HG03378 (cell line): ENCODE measurements around the gene LILRB1.
"Not testable (repeated sequence)": the region's sequence is repeated elsewhere in the genome, so short reads cannot be mapped to it uniquely, and the experiment has no call there.

Experiments
- ATAC-seq: cut with Tn5 transposase; IDR thresholded peaks from one replicate; pipeline ENCODE4 v1.9.1; 2021; ENCODE audit warnings: mild to moderate bottlenecking, moderate library complexity; ENCODE audit not compliant: unreplicated experiment

The LILRB1 gene

DNA sequence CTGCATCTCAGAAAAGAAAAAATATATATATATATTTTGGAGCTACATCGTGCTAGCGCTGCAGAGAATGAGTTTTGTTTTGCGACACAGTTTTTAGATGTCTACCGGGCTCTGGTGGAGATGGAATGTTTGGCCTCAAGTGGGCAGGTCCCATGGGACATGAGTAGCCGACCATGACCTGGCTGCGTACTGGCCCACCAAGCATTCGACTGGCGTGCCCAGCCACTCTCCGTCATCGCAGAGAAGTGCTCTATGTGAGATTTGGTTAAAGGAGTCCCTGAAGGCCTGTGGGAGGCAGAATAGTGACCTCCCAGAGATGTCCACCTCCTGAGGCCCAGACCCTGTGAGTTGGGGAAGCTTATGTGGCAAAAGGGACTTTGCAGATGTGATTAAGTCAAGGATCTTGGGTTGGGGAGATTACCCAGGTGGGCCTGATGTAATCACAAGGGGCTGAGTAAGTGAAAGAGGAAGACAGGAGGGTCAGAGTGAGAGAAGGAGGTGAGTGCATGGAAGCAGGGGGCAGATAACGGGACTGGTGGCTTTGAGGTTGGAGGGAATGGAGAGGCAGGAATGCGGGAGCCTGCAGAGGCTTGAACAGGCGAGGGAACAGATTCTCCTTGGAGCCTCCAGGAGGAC, 31.7 kb downstream of the LILRB1 start:
- ATAC-seq = no peak

DNA sequence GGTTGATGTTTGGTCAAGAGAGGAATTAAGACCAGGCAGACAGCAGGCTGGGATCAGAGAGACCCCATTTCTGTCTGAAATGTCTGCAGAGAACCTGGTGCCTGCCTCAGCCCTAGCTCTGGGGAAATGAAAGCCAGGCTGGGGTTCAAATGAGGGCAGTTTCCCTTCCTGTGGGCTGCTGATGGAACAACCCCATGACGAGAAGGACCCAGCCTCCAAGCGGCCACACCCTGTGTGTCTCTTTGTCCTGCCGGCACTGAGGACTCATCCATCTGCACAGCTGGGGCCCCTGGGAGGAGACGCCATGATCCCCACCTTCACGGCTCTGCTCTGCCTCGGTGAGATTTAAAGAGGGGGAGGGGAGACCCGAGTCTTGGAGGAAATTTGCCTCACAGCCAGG, 32.4 kb downstream of the LILRB1 start, which contains the start of gene LILRB4:
Gene LILRB4, plus strand, starts transcription at position 256 of the 400 bp plus-strand sequence. Its CDS starts 49 bp downstream, at position 305.
- ATAC-seq = no peak

DNA sequence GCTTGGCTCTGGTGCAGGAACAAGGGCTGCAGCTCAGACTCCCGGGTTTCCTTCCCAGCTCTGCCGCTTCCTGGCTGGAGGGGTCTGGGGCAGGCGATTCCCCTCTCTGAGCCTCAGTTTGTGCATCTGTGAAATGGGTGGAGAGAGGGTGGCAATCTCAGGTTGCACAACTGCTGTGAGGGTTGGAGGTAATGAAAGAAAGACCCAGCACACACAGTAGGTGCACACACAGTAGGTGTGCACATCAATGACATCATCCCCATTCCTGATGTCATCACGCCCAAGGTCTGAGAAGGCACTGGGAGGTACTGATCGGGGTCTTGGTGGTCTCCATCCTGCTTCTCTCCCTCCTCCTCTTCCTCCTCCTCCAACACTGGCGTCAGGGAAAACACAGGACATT, 35.2 kb downstream of the LILRB1 start:
- no peak for ATAC-seq

DNA sequence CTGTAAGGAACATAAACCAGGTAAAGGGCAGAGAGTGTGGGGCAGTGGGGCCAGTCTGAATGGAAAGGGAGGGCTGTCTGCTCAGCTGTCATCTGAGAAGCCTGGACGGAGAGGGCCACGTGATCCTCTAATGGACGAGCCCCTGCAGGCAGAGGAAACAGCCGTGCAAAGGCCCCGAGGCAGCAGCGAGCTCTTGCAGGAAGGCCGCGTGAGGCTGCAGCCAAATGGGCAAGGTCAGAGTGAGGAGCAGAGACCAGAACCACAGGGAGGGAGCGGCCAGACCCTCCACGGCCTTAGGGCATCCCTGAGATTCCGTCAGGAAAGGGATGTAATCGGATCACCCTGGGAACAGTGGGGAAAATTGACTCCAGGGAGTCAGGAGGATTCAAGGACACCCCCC, 36.9 kb downstream of the LILRB1 start:
- no peak for ATAC-seq

DNA sequence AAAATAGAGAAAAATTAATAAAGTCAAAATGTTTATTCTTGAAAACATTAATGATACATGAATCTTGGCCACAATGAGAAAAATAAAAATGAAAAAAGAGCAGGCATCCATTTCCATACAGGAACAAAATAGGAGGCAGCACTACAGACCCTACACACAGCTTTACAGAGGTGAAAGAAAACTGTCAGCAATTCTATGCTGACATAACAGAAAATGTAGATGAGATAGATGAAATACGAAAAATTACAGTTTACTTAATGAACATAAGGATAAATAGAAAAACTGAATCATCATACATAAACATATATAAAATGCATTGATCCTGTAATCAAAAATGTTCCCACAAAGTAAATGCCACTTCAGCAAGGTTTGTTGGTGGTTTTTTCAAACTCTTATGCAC, 38.1 kb downstream of the LILRB1 start:
- ATAC-seq = no peak

DNA sequence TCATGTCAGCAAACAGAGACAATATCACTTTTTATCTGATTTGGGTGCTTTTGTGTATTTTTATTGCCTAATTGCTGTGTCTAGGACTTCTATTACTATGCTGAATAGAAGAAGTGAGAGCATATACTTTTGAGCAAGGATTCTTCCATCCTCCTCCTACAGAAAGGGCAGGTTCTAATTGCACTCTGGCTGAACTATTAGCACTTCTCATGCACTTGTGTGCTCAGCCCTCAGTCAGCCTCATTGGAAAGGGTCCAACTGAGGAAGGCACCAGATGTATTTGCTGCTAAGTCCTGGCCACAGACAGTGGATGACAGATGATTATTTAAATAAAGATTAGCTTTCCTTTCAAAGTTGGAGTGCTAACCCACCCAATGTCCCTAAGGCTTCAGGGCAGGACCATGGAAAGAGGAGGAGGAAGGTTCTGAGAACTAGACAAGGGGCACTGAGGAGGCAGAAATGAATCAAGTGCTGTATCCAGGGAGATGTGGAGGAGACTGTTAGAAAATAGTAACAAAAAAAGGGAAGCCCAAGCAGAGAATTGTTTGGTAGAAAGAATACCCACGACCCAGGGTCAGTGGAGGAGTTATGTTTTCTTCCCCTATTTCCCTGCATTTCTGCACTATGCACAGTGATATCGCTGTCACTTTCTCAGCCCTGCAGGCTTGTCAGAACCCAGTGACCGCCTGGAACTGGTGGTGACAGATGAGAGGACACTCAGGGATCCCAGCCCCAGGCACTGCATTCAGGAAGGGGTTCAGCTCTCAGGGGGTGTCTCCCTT, 40.5 kb downstream of the LILRB1 start:
- ATAC-seq = no peak

DNA sequence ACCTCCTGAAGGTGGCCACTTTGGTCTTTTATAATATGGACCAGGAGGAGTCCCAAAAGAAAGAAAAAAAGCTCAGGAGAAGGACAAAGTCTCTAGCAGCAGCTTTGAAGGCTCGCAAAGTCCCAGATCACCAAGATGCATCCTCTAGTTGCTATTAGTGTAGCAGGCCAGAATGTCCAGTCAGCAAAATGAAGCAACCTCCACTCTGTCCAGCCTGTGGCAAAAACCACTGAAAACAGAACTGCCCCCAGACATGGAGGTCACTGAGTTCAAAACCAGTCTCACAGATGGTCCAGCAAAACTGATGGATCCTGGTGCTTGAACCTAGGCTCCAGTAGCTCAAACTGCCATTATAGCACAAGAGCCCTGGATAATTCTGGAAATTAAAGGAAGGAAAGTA, 42.9 kb downstream of the LILRB1 start:
- ATAC-seq = no peak

DNA sequence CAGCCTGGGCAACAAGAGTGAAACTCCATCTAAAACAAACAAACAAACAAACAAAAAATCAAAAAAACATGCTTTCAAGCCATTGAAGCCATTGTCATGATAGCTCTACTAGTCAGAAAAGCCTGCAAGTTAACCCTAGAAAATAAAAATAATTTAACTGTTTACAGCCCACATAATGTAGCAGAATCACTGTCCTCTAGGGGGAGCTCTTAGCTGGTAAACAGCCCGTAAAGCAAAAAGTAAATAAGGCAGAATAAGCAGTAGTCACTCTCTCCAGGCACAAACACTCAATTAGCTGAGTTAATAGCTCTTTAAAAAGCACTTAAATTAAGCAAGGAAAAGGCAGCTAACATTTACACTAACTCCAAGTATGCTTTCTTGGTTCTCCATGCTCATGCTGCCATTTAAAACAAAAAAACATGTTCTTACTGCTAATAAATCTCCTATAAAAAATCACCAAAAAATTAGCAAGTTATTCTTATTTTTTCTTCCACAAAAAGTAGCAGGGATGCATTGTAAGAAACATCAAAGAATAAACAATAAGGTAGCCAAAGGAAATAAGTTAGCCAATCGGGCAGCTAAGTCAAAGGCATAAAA, 43.8 kb downstream of the LILRB1 start:
- ATAC-seq = no peak

DNA sequence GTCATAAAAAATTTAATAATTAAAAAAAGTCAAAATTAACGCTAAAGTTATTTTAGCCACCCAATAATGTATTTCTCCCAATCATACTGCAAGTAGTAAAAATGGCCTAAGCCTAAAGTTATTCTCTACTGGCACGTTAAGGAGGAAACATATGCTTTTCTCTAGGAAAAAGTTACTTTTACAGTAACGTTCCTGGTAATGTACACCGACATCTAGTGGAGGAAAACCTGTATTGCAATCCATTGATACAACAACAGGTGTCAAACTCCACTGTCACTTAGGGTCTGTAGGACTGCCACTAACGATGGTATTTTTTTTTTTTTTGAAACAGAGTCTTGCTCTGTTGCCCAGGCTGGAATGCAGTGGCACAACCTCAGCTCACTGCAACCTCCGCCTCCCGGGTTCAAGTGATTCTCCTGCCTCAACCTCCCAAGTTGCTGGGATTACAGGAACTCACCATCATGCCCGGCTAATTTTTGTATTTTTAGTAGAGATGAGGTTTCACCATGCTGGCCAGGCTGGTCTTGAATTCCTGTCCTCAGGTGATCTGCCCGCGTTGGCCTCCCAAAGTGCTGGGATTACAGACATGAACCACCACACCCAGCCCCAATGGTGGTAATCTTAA, 46.0 kb downstream of the LILRB1 start:
- not testable (repeated sequence) for ATAC-seq

DNA sequence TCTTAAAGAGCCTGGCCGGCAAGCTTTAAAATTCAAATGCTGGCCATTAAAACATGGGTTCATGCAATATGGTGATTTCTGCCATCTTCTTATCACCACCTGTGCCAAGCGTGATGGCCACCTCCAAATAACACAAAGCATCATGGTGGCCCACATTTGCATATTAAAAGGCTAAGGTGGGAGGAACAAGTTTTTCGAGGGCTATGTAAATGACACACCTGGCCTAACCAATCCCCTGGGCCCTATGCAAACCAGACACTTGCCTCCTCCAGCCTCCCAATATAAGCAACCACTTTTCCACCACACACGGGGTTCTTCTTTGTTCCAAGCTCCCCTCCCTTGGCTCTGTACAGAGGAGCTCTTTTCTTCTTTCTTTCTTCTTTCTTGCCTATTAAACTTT, 46.9 kb downstream of the LILRB1 start:
- ATAC-seq = no peak

DNA sequence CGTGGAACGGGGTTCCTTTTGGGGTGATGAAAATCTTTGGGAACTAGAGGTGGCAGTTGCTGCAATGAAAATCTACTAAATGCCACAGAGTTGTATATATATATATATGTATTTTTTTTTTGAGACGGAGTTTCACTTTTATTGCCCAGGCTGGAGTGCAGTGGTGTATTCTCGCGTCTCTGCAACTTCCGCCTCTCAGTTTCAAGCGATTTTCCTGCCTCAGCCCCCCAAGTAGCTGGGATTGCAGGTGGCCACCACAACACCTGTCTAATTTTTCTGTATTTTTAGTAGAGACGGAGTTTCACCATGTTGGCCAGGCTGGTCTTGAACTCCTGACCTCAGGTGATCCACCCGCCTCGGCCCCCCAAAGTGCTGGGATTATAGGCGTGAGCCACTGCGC, 51.3 kb downstream of the LILRB1 start:
- ATAC-seq = not testable (repeated sequence)

DNA sequence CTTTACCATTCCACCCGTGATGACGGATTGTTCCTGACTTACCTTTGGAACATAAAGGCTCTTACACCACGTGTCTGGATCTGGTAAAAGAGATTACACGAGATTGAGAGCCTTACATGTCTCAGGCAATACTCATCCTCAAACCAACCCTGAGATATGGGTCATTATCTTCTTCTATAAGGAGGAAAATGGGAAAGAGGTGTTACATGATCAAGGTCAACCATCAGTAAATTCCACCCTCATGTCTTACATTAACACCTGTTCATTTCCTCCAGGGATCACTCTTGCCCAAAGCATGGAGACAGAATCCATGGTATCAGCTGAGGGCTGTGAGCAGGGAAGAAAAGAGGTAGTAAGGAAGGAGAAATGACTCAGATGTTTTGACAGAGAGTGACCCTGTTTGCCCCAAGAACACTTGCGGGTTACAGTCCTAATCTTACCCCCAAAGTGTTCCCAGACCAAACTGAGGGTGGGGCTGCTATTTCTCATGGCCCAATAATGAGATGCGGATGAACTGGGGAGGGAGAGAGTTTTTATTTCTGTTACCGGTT, 52.1 kb downstream of the LILRB1 start:
- no peak for ATAC-seq

DNA sequence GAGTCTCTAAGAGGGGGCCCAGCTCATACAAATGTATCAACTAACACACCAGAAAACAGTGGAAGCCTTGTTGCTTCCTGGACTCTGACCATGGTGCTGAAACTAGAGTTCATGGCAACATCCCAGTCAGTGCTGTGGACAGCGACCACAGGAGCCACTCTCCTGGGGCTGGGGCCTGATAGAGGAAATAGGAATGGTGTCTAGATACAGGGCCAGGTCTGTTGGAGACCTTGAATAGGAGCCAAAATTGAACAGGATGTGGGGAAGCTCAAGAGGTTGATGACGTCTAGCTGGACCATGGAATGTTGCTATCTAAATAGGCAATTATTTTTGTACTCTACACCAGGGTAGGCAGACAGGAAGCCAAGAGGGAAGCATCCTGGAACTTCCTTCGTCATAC, 54.2 kb downstream of the LILRB1 start:
- ATAC-seq = no peak
